Hepatocyte (in vitro differentiated cells): ENCODE measurements around the gene MSL2. TPM values are rescaled to one million over a fixed set of nuclear protein-coding genes. Genes with fewer than 3 reads are reported as not detected.

ENCODE experiments used
- DNase-seq: peaks from one replicate; pipeline ENCODE4 v3.0.0-alpha.2; 2016; ENCODE audit warnings: low spot score
- H2AFZ ChIP-seq: fragments of 200-600 bp; sonication (generic); 2 replicates; pipeline ENCODE4 v1.6.0; 2016; ENCODE audit warnings: antibody characterized with exemption, mild to moderate bottlenecking
- H3K27ac ChIP-seq: fragments of 200-600 bp; sonication (generic); 2 replicates; pipeline ENCODE4 v1.5.1; 2016; ENCODE audit warnings: mild to moderate bottlenecking
- H3K27me3 ChIP-seq: fragments of 200-600 bp; sonication (generic); 2 replicates; pipeline ENCODE4 v1.6.1; 2016
- H3K36me3 ChIP-seq: fragments of 200-600 bp; sonication (generic); replicated peaks from 2 replicates; pipeline ENCODE4 v1.5.1; 2016; ENCODE audit warnings: low read depth; ENCODE audit not compliant: insufficient read depth
- H3K4me1 ChIP-seq: fragments of 200-600 bp; sonication (generic); 2 replicates; pipeline ENCODE4 v1.5.1; 2016; ENCODE audit warnings: mild to moderate bottlenecking, moderate library complexity; ENCODE audit not compliant: insufficient read depth
- H3K4me2 ChIP-seq: fragments of 200-600 bp; sonication (generic); 2 replicates; pipeline ENCODE4 v1.6.0; 2016
- H3K4me3 ChIP-seq: fragments of 200-600 bp; sonication (generic); 2 replicates; pipeline ENCODE4 v1.5.1; 2016; ENCODE audit warnings: mild to moderate bottlenecking
- H3K79me2 ChIP-seq: fragments of 200-600 bp; sonication (generic); 2 replicates; pipeline ENCODE4 v1.6.0; 2017; ENCODE audit warnings: mild to moderate bottlenecking
- H3K9me2 ChIP-seq: fragments of 200-600 bp; sonication (generic); replicated peaks from 2 replicates; pipeline ENCODE4 v1.6.0; 2017; ENCODE audit warnings: mild to moderate bottlenecking; ENCODE audit not compliant: insufficient read depth
- H3K9me3 ChIP-seq: fragments of 200-600 bp; sonication (generic); 2 replicates; pipeline ENCODE4 v1.5.1; 2016; ENCODE audit warnings: low read depth, mild to moderate bottlenecking
- H4K20me1 ChIP-seq: fragments of 200-600 bp; sonication (generic); 2 replicates; pipeline ENCODE4 v1.6.0; 2016; ENCODE audit warnings: mild to moderate bottlenecking; ENCODE audit not compliant: insufficient read depth, poor library complexity, severe bottlenecking
- EZH2 ChIP-seq: fragments of 200-600 bp; sonication (generic); IDR thresholded peaks from 2 replicates; pipeline ENCODE4 v1.6.1; 2016; ENCODE audit warnings: antibody characterized with exemption, mild to moderate bottlenecking, borderline replicate concordance
- EZH2phosphoT487 ChIP-seq: fragments of 200-600 bp; sonication (generic); IDR thresholded peaks from one replicate; pipeline ENCODE4 v1.6.1; 2018; ENCODE audit warnings: antibody characterized with exemption, mild to moderate bottlenecking, low read depth, moderate library complexity; ENCODE audit not compliant: unreplicated experiment, severe bottlenecking
- WGBS: methylation state at CpG from one replicate; pipeline ENCODE4 v1.1.6; 2016; ENCODE audit warnings: low lambda C conversion rate; ENCODE audit errors: missing lambda C conversion rate; 5-methylcytosine and 5-hydroxymethylcytosine counted together
- polyA plus RNA-seq: library from polyadenylated mRNA; unstranded; fragments of >200 nt; fragmentation: Nextera tagmentation; extraction: Ambion mirVana; gene quantifications from 2 replicates; pipeline ENCODE4 v1.2.1, GENCODE V29; 2016
- total RNA-seq: library from RNA; depleted of rRNA; stranded (reverse); fragments of >200 nt; gene quantifications from 2 replicates; pipeline ENCODE4 v1.2.3, GENCODE V29; 2014
- TF ChIP-seq, protein P1 (sequence below): fragments of 200-600 bp; sonication (generic); IDR thresholded peaks from 2 replicates; pipeline ENCODE4 v1.5.1; 2016; ENCODE audit warnings: antibody characterized with exemption, mild to moderate bottlenecking; ENCODE audit not compliant: poor library complexity

MSL2 gene
- total and polyA plus RNA-seq, 2 experiments from 2014 or later: 4.5 to 20.2 TPM

DNA sequence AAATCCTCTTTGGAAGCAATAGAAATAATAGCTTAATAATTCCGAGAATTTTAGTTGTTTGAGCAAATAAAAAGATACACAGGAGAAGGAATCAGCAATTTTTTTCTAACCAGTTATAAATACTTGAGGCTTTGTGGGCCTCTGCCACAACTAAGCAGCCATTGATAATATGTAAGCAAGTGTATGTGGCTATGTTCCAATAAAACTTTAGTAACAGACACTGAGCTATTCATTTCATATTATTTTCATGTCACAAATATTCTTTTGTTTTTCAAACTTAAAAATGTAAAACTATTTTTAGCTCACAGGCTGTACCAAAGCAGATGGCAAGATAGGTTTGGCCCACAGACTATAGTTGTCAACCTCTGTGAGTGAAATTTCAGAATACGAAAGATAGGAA lies 85.7 kb downstream of the MSL2 start:
- no peaks in the 10 kb centered on the region for H3K79me2 ChIP-seq
- DNase-seq: no peak
- H3K4me3 ChIP-seq: no peak overlapping the region
- no peak overlapping the region for H3K27ac ChIP-seq
- 94% methylated on average over 2 of the region's 2 CpGs for WGBS
- no peaks in the 10 kb centered on the region for H3K4me1 ChIP-seq
- no peak for TF ChIP-seq EZH2
- no peak overlapping the region for H3K4me2 ChIP-seq
- H3K36me3 ChIP-seq: peaks cover 4% of the 10 kb centered on the region
- H4K20me1 ChIP-seq: no peaks in the 10 kb centered on the region
- no peaks in the 10 kb centered on the region for H3K9me3 ChIP-seq
- H3K27me3 ChIP-seq: no peaks in the 10 kb centered on the region
- H3K9me2 ChIP-seq: no peaks in the 10 kb centered on the region
- no peak overlapping the region for H2AFZ ChIP-seq

DNA sequence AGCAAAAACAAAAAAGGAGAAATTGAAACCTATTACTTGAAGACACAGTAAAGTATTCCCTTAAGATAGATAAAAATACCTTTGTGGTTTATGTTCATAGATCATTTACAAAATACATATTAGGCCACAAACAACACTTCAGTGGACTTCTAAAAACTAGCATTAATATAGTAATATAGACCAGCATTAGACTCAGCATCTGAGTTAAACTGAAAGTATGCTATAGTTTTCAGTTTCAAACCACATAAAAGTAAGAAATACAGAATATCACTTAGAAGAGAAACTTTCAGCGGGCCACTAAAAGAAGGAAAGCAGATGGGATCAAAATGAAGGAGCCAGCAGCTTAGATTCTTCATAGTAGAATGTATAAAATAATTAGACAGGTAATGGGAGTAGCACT lies 86.6 kb downstream of the MSL2 start:
- Histone ChIP-seq H3K27ac (no peak overlapping the region), H2AFZ (no peak overlapping the region), H3K79me2 (no peaks in the 10 kb centered on the region), H3K36me3 (peaks cover 4% of the 10 kb centered on the region), H3K4me1 (no peaks in the 10 kb centered on the region), H3K4me2 (no peak overlapping the region), H4K20me1 (no peaks in the 10 kb centered on the region), H3K27me3 (no peaks in the 10 kb centered on the region), H3K9me3 (no peaks in the 10 kb centered on the region), H3K9me2 (no peaks in the 10 kb centered on the region), H3K4me3 (no peak overlapping the region)
- 100% methylated on average over 1 of the region's 1 CpG for WGBS
- DNase-seq: no peak
- TF ChIP-seq EZH2 (no peak), EZH2phosphoT487 (no peak)
- TF ChIP-seq, protein P1, sequence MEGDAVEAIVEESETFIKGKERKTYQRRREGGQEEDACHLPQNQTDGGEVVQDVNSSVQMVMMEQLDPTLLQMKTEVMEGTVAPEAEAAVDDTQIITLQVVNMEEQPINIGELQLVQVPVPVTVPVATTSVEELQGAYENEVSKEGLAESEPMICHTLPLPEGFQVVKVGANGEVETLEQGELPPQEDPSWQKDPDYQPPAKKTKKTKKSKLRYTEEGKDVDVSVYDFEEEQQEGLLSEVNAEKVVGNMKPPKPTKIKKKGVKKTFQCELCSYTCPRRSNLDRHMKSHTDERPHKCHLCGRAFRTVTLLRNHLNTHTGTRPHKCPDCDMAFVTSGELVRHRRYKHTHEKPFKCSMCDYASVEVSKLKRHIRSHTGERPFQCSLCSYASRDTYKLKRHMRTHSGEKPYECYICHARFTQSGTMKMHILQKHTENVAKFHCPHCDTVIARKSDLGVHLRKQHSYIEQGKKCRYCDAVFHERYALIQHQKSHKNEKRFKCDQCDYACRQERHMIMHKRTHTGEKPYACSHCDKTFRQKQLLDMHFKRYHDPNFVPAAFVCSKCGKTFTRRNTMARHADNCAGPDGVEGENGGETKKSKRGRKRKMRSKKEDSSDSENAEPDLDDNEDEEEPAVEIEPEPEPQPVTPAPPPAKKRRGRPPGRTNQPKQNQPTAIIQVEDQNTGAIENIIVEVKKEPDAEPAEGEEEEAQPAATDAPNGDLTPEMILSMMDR: no peak

DNA sequence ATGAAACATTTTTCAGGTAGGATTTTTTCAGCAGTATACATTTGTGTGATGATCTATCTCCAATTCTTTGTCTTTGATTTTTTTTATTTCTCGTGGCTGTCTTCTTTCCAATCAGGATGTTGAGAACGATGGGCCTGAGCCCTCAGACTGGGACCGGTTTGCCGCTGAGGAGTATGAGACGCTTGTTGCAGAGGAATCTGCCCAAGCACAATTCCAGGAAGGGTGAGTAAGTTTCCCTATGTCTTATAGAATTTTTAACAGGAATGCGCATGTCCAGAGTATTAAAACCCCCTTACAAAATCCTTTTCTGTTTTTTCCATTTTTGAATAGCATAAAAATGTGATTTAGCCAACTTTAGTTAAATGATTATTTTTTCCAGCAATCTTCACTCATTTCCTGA lies 90.0 kb downstream of the MSL2 start:
- Histone ChIP-seq H3K27me3 (no peaks in the 10 kb centered on the region), H3K4me3 (no peak overlapping the region), H3K79me2 (no peaks in the 10 kb centered on the region), H3K4me1 (no peaks in the 10 kb centered on the region), H3K36me3 (peaks cover 4% of the 10 kb centered on the region), H3K4me2 (no peak overlapping the region), H3K9me3 (no peaks in the 10 kb centered on the region), H2AFZ (no peak overlapping the region), H3K27ac (no peak overlapping the region), H4K20me1 (no peaks in the 10 kb centered on the region), H3K9me2 (no peaks in the 10 kb centered on the region)
- 93% methylated on average over 6 of the region's 6 CpGs for WGBS
- no peak for DNase-seq
- TF ChIP-seq EZH2 (no peak), EZH2phosphoT487 (no peak)
- TF ChIP-seq, protein P1: no peak

DNA sequence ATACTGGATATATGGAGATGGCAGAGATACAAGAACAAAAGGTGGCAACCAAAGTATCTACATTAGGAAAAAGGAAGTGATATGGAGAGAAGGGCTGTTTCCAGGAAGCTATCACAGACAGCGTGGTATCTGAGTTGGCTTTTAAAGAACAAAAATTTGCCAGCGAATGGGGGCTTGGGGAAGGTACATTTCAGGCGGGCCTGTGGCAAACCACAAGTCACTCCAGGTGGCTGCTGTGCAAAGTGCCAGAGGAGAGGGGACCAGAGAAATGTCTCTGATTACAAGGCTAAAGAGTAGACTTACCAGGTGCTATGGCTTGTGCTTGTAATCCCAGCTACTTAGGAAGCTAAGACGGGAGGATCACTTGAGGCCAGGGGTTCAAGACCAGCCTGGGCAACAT lies 91.1 kb downstream of the MSL2 start:
- H3K9me2 ChIP-seq: no peaks in the 10 kb centered on the region
- no peaks in the 10 kb centered on the region for H3K27me3 ChIP-seq
- H3K4me3 ChIP-seq: no peak overlapping the region
- TF ChIP-seq EZH2 (no peak), EZH2phosphoT487 (no peak)
- TF ChIP-seq, protein P1: no peak
- H3K79me2 ChIP-seq: no peaks in the 10 kb centered on the region
- H3K36me3 ChIP-seq: no peaks in the 10 kb centered on the region
- DNase-seq: no peak
- no peak overlapping the region for H3K27ac ChIP-seq
- WGBS: 98% methylated on average over 4 of the region's 4 CpGs
- no peak overlapping the region for H3K4me2 ChIP-seq
- H3K4me1 ChIP-seq: no peaks in the 10 kb centered on the region
- no peaks in the 10 kb centered on the region for H3K9me3 ChIP-seq
- no peaks in the 10 kb centered on the region for H4K20me1 ChIP-seq
- no peak overlapping the region for H2AFZ ChIP-seq

Other genes starting within 250 kb of the MSL2 start
- 20.2 and 22.0 TPM in 2 replicates for gene PPP2R3A, start 230.6 kb downstream of the MSL2 start, total RNA-seq
- gene PPP2R3A, start 230.6 kb downstream of the MSL2 start, polyA plus RNA-seq: 6.7 and 7.9 TPM in 2 replicates
- 51.0 and 52.7 TPM in 2 replicates for gene PCCB, start 54.0 kb upstream of the MSL2 start, total RNA-seq
- 32.0 and 34.1 TPM in 2 replicates for gene PCCB, start 54.0 kb upstream of the MSL2 start, polyA plus RNA-seq